CMK (cell line): ENCODE measurements around the gene NET1.

Source experiments
- DNase-seq: peaks from one replicate; pipeline ENCODE4 v3.0.0-alpha.2; 2010; ENCODE audit warnings: low read depth

Gene NET1

GRCh38 chr10:5482016-5482415 lies 69.7 kb downstream of the NET1 start:
- no peak for DNase-seq

GRCh38 chr10:5484205-5484604 lies 71.8 kb downstream of the NET1 start:
- no peak for DNase-seq

- no peak for DNase-seq
These were observed 72.9 kb downstream of the NET1 start for GRCh38 chr10:5485290-5485689.

GRCh38 chr10:5485948-5486852 lies 73.8 kb downstream of the NET1 start:
- DNase-seq: no peak

GRCh38 chr10:5486853-5487235 lies 74.5 kb downstream of the NET1 start:
- no peak for DNase-seq

- no peak for DNase-seq
These were observed 76.2 kb downstream of the NET1 start for GRCh38 chr10:5488272-5489161.

GRCh38 chr10:5490032-5490431 lies 77.7 kb downstream of the NET1 start:
- no peak for DNase-seq

- no peak for DNase-seq
These were observed 78.5 kb downstream of the NET1 start for GRCh38 chr10:5490698-5491464.

GRCh38 chr10:5491477-5491876 lies 79.1 kb downstream of the NET1 start:
- DNase-seq: no peak

GRCh38 chr10:5492322-5492855 lies 80.0 kb downstream of the NET1 start:
- no peak for DNase-seq

- no peak for DNase-seq
These were observed 80.7 kb downstream of the NET1 start for GRCh38 chr10:5492929-5493576.

GRCh38 chr10:5493691-5494090 lies 81.3 kb downstream of the NET1 start:
- no peak for DNase-seq

GRCh38 chr10:5494611-5495010 lies 82.3 kb downstream of the NET1 start:
- no peak for DNase-seq

GRCh38 chr10:5496261-5497250 lies 84.2 kb downstream of the NET1 start:
- no peak for DNase-seq

- DNase-seq: no peak
These were observed 84.9 kb downstream of the NET1 start for GRCh38 chr10:5497289-5497688.

- DNase-seq: no peak
These were observed 85.8 kb downstream of the NET1 start for GRCh38 chr10:5497948-5498730.

GRCh38 chr10:5498791-5499492 lies 86.6 kb downstream of the NET1 start:
- no peak for DNase-seq

- DNase-seq: no peak
These were observed 87.3 kb downstream of the NET1 start, which contains the start of gene CALML5 for GRCh38 chr10:5499493-5500140. CALML5 (minus strand) TSS chr10:5499570; CDS start chr10:5499438, 132 bp downstream.
